H1 (cell line): Measurements from ENCODE around the gene TMEM169. TPM values are rescaled to one million over a fixed set of nuclear protein-coding genes. Genes with fewer than 3 reads are reported as not detected.

Experiments
- CTCF ChIA-PET: fragments of 300-600 bp; sonication (Branson Sonifier 250); formaldehyde crosslinking; loops from one replicate; lab custom pipeline; 2021; ENCODE audit not compliant: partially characterized antibody; lab: Charles Lee
- POLR2A ChIA-PET: fragments of 300-600 bp; sonication (Branson Sonifier 250); formaldehyde crosslinking; loops from one replicate; lab custom pipeline; 2021; ENCODE audit warnings: inconsistent platforms; ENCODE audit not compliant: partially characterized antibody; lab: Charles Lee
- DNase-seq, 2 experiments: peaks; one replicate each; pipeline versions ENCODE4 v3.0.0 to v3.0.0-alpha.2; 2010 to 2022; ENCODE audit warnings: low spot score in 2 of 2, low read depth in 1 of 2, mixed read lengths in 1 of 2
- FAIRE-seq: peaks from 2 replicates; lab custom pipeline; 2011; peaks lifted over from hg19 to GRCh38; lab: Jason Lieb, UNC
- H2AFZ ChIP-seq: 2 replicates; pipeline ENCODE4 v1.8.1; 2012; ENCODE audit warnings: low read length, inconsistent platforms
- H2AK5ac ChIP-seq: 2 replicates; pipeline ENCODE4 v1.6.1; 2013; ENCODE audit warnings: low read depth, low read length
- H2BK120ac ChIP-seq: replicated peaks from 2 replicates; pipeline ENCODE3; 2013; ENCODE audit warnings: low read depth, low read length, inconsistent platforms
- H2BK12ac ChIP-seq: 2 replicates; pipeline ENCODE4 v1.6.1; 2013; ENCODE audit warnings: low read depth, low read length
- H2BK15ac ChIP-seq: 2 replicates; pipeline ENCODE4 v1.6.1; 2013; ENCODE audit warnings: low read length
- H2BK20ac ChIP-seq: 2 replicates; pipeline ENCODE4 v1.6.1; 2013; ENCODE audit warnings: low read length
- H2BK5ac ChIP-seq: 2 replicates; pipeline ENCODE4 v1.6.1; 2013; ENCODE audit warnings: low read depth, low read length
- H3K14ac ChIP-seq: 2 replicates; pipeline ENCODE4 v1.6.1; 2013; ENCODE audit warnings: inconsistent platforms; ENCODE audit not compliant: insufficient read length
- H3K18ac ChIP-seq: 2 replicates; pipeline ENCODE4 v1.6.1; 2013; ENCODE audit warnings: low read length; ENCODE audit errors: extremely low read depth
- H3K23ac ChIP-seq: 2 replicates; pipeline ENCODE4 v1.6.1; 2013; ENCODE audit warnings: inconsistent platforms; ENCODE audit not compliant: insufficient read length
- H3K23me2 ChIP-seq: 2 replicates; pipeline ENCODE4 v1.6.1; 2013; ENCODE audit warnings: low read depth, low read length
- H3K27ac ChIP-seq: 2 replicates; pipeline ENCODE4 v1.6.1; 2011; ENCODE audit warnings: low read depth, low read length, inconsistent platforms
- H3K27me3 ChIP-seq, 4 experiments: replicated peaks in 1 of 4; 1 replicate in 1 of 4; 2 replicates in 3 of 4; pipeline versions ENCODE4 v1.6.1 to v1.8.1; 2011 to 2013; ENCODE audit warnings: low read length in 3 of 4, mild to moderate bottlenecking in 3 of 4, inconsistent platforms in 2 of 4, mixed read lengths in 2 of 4, moderate library complexity in 1 of 4; ENCODE audit not compliant: control insufficient read depth in 3 of 4, insufficient read depth in 3 of 4; ENCODE audit errors: extremely low read depth in 1 of 4
- H3K36me3 ChIP-seq, 4 experiments: 2 replicates each; pipeline versions ENCODE4 v1.6.1 to v1.8.1; 2011 to 2013; ENCODE audit warnings: mild to moderate bottlenecking in 4 of 4, low read length in 3 of 4, moderate library complexity in 2 of 4, control low read depth in 1 of 4, inconsistent platforms in 1 of 4; ENCODE audit not compliant: insufficient read depth in 4 of 4, control insufficient read depth in 2 of 4
- H3K4ac ChIP-seq: replicated peaks from 2 replicates; pipeline ENCODE3; 2013; ENCODE audit warnings: low read length, low read depth, mixed read lengths, inconsistent platforms; ENCODE audit not compliant: insufficient read length
- H3K4me1 ChIP-seq, 4 experiments: replicated peaks in 1 of 4; 1 replicate in 1 of 4; 2 replicates in 3 of 4; pipeline versions ENCODE4 v1.6.1 to v1.8.1; 2011 to 2013; ENCODE audit warnings: low read length in 3 of 4, inconsistent platforms in 2 of 4, mixed read lengths in 1 of 4; ENCODE audit not compliant: insufficient read depth in 4 of 4, control insufficient read depth in 3 of 4
- H3K4me2 ChIP-seq, 2 experiments: 2 replicates each; pipeline versions ENCODE4 v1.6.1 to v1.8.1; 2011 to 2013; ENCODE audit warnings: low read depth in 2 of 2, low read length in 2 of 2, control low read depth in 1 of 2, inconsistent platforms in 1 of 2, mild to moderate bottlenecking in 1 of 2; ENCODE audit not compliant: insufficient read depth in 1 of 2
- H3K4me3 ChIP-seq, 4 experiments: fragments of 200-600, 300-600 bp in 1 of 4; sonication (generic), shearing (Covaris generic), sonication (Bioruptor Twin) in 1 of 4; 2 replicates each; pipeline versions ENCODE4 v1.5.1 to v1.8.1; 2011 to 2016; ENCODE audit warnings: low read length in 4 of 4, low read depth in 3 of 4, control low read depth in 2 of 4, inconsistent platforms in 2 of 4, mild to moderate bottlenecking in 2 of 4, mixed read lengths in 1 of 4, moderate library complexity in 1 of 4; ENCODE audit not compliant: insufficient read depth in 2 of 4; ENCODE audit errors: extremely low read depth in 1 of 4
- H3K56ac ChIP-seq: replicated peaks from 2 replicates; pipeline ENCODE3; 2013; ENCODE audit warnings: low read depth, mild to moderate bottlenecking, mixed read lengths, low read length, inconsistent platforms; ENCODE audit not compliant: insufficient read length
- H3K79me1 ChIP-seq: 2 replicates; pipeline ENCODE4 v1.6.1; 2013; ENCODE audit warnings: low read depth, low read length, control low read depth
- H3K79me2 ChIP-seq, 2 experiments: 2 replicates each; pipeline versions ENCODE4 v1.6.1 to v1.8.1; 2012 to 2013; ENCODE audit warnings: low read length in 2 of 2, mild to moderate bottlenecking in 2 of 2, inconsistent platforms in 1 of 2; ENCODE audit not compliant: insufficient read depth in 2 of 2, control insufficient read depth in 1 of 2
- H3K9ac ChIP-seq, 4 experiments: replicated peaks in 1 of 4; 1 replicate in 1 of 4; 2 replicates in 3 of 4; pipeline versions ENCODE4 v1.6.1 to v1.8.1; 2011 to 2013; ENCODE audit warnings: low read depth in 3 of 4, low read length in 3 of 4, control low read depth in 2 of 4, mild to moderate bottlenecking in 2 of 4, moderate library complexity in 2 of 4, inconsistent platforms in 1 of 4; ENCODE audit errors: extremely low read depth in 1 of 4
- H3K9me3 ChIP-seq, 2 experiments: 2 replicates each; pipeline versions ENCODE4 v1.6.1 to v1.8.1; 2012 to 2013; ENCODE audit warnings: mild to moderate bottlenecking in 2 of 2, moderate library complexity in 2 of 2, control low read depth in 1 of 2, inconsistent platforms in 1 of 2, low read depth in 1 of 2, low read length in 1 of 2, mixed read lengths in 1 of 2; ENCODE audit not compliant: insufficient read depth in 2 of 2
- H4K20me1 ChIP-seq, 2 experiments: replicated peaks in 1 of 2; 2 replicates each; pipeline versions ENCODE3 to v1.8.1; 2011 to 2013; ENCODE audit warnings: inconsistent platforms in 2 of 2, low read length in 2 of 2, mild to moderate bottlenecking in 1 of 2; ENCODE audit not compliant: insufficient read depth in 2 of 2, control insufficient read depth in 1 of 2
- H4K5ac ChIP-seq: 2 replicates; pipeline ENCODE4 v1.6.1; 2013; ENCODE audit warnings: low read length, low read depth, mixed read lengths, inconsistent platforms; ENCODE audit not compliant: insufficient read length
- H4K8ac ChIP-seq: 2 replicates; pipeline ENCODE4 v1.8.0; 2013; ENCODE audit warnings: mild to moderate bottlenecking, moderate library complexity, low read length, inconsistent platforms; ENCODE audit not compliant: insufficient read depth; ENCODE audit errors: extremely low read depth
- H4K91ac ChIP-seq: replicated peaks from 2 replicates; pipeline ENCODE3; 2013; ENCODE audit warnings: low read length, mixed read lengths, inconsistent platforms; ENCODE audit not compliant: insufficient read length
- EZH2 ChIP-seq: fragments of 200-600 bp; sonication (generic); IDR thresholded peaks from 2 replicates; pipeline ENCODE4 v1.7.1; 2012; ENCODE audit warnings: low read depth, mild to moderate bottlenecking, moderate library complexity, low read length, inconsistent platforms; ENCODE audit not compliant: severe bottlenecking
- TEAD4 ChIP-seq: IDR thresholded peaks from 2 replicates; pipeline ENCODE4 v1.6.1; 2012; ENCODE audit warnings: low read depth, low read length, inconsistent platforms, mixed read lengths
- WGBS, 2 experiments: shearing (Covaris generic) in 1 of 2; methylation state at CpG; one replicate each; pipeline versions ENCODE4 v1.1.6 to v1.1.7; 2013 to 2015; ENCODE audit warnings: low lambda C conversion rate in 2 of 2, mixed read lengths in 2 of 2, inconsistent platforms in 1 of 2, low coverage in 1 of 2, missing lambda C conversion rate in 1 of 2; ENCODE audit not compliant: insufficient replicate concordance in 2 of 2, insufficient coverage in 1 of 2, insufficient read length in 1 of 2; ENCODE audit errors: extremely low coverage in 1 of 2, missing lambda C conversion rate in 1 of 2; 5-methylcytosine and 5-hydroxymethylcytosine counted together
- polyA plus RNA-seq, 7 experiments: library from polyadenylated mRNA; depleted of rRNA in 3 of 7; stranded (reverse) in 5 of 7; unstranded in 2 of 7; fragments of >200 nt in 5 of 7; fragments of 200-250 nt in 2 of 7; gene quantifications; 1 replicate in 5 of 7; 2 replicates in 1 of 7; 4 replicates in 1 of 7; pipeline versions ENCODE4 v1.2.1 to v1.2.3, GENCODE V29; 2011 to 2013; ENCODE audit warnings: missing spikeins in 2 of 7, mixed read lengths in 2 of 7
- total RNA-seq: library from RNA; stranded (reverse); fragmentation: NEBNext Ultra II Directional; extraction: Animal tissue kit (Norgen Biotek cat#: 25700); gene quantifications from 2 replicates; pipeline ENCODE4 v1.2.1, GENCODE V29; 2021
- TF ChIP-seq, protein P1 (sequence below), 3 experiments: IDR thresholded peaks; 1 replicate in 2 of 3; 2 replicates in 1 of 3; pipeline versions ENCODE4 v1.5.1 to v1.6.1; 2011; ENCODE audit warnings: low read length in 3 of 3, mild to moderate bottlenecking in 3 of 3, inconsistent platforms in 2 of 3, low read depth in 1 of 3, moderate library complexity in 1 of 3; ENCODE audit not compliant: insufficient read depth in 1 of 3; ENCODE audit errors: control extremely low read depth in 1 of 3

TMEM169 gene
- total and polyA plus RNA-seq, 2 of the 8 experiments (the other 6 are each of a cell fraction or from before 2014, with no cell fraction given): 0.41 to 2.4 TPM

DNA sequence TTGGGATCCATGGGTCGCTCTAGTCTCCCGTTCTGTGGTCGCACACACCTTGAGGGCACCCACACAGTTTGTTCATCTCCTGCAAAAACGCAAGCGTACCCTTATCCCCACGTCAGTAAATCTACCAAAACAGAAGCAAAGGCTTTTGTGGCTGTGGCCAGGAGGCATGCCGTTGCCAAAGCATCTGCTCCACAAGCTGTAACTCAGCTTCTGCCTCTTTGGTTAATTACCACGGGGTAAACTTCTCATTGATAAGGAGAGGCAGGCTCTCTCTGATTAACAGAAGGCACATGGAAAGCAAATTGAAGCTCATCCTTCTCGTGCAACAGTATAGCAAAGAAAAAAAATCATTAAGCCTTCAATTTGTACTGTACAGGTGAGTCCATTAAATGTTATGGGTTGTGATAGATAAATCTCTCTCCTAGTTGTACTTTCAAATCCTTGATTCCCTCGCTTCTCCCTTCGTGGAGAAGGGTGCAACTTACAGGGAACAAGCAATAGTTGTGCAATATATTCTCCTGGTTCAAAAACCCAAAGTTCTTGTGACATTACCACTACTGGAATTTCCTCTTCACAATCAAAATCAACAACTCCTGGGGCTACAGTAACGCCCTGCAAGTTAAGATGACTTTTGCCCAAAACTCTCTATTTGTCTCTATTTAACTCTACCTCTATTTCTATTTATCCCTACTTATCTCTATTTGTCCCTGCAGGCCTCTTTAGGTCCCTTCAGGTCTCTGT is 10.4 kb upstream of the TMEM169 start:
- WGBS, 2 experiments: 89% methylated on average over 12 of the region's 12 CpGs; no CpG with 5 or more reads in 1 of the 2 experiments
- no peak overlapping the region for H2BK20ac ChIP-seq
- FAIRE-seq (no peak), DNase-seq (no peak)
- no peak overlapping the region for H4K91ac ChIP-seq
- no peak overlapping the region for H2BK120ac ChIP-seq
- no peak overlapping the region for H4K8ac ChIP-seq
- no peak overlapping the region; a peak in 1 of 7 replicates for H3K9ac ChIP-seq
- no peak overlapping the region for H4K5ac ChIP-seq
- H3K4ac ChIP-seq: no peak overlapping the region
- no peak overlapping the region for H2BK15ac ChIP-seq
- H3K36me3 ChIP-seq: peaks cover 0 to 12% (median 0%) of the 10 kb centered on the region in 4 experiments; a peak in 1 of 8 replicates
- no peak overlapping the region for H3K14ac ChIP-seq
- no peak overlapping the region for H3K18ac ChIP-seq
- H3K79me1 ChIP-seq: peaks cover 2% of the 10 kb centered on the region; the same call in 1 of the 2 replicates
- no peaks in the 10 kb centered on the region for H3K79me2 ChIP-seq
- no peak overlapping the region for H2AFZ ChIP-seq
- no peak overlapping the region for H3K4me2 ChIP-seq
- no peaks in the 10 kb centered on the region for H3K23me2 ChIP-seq
- no peaks in the 10 kb centered on the region for H3K9me3 ChIP-seq
- no peaks in the 10 kb centered on the region for H3K27me3 ChIP-seq
- no peaks in the 10 kb centered on the region for H4K20me1 ChIP-seq
- no peak overlapping the region for H3K56ac ChIP-seq
- no peak overlapping the region for H2BK12ac ChIP-seq
- no peak overlapping the region for H2BK5ac ChIP-seq
- H2AK5ac ChIP-seq: no peak overlapping the region
- ChIA-PET POLR2A (interaction anchor here (0.8 to 1.7 kb wide), 4 partner anchors 10 to 397 kb away, joined by 3 to 5 read pairs (median 4); partner anchors contain the start of genes PECR and TMEM169), CTCF (interaction anchor here (0.8 to 3.0 kb wide), 3 partner anchors 13 to 37 kb away, joined by 3 to 18 read pairs (median 5); no protein-coding TSS in a partner anchor)
- H3K23ac ChIP-seq: no peak overlapping the region
- peaks cover 0 to 3% (median under 1%) of the 10 kb centered on the region in 4 experiments; a peak in 1 of 7 replicates for H3K4me1 ChIP-seq
- H3K4me3 ChIP-seq: no peak overlapping the region
- no peak overlapping the region for H3K27ac ChIP-seq
- TF ChIP-seq TEAD4 (no peak), EZH2 (no peak)
- TF ChIP-seq, protein P1, sequence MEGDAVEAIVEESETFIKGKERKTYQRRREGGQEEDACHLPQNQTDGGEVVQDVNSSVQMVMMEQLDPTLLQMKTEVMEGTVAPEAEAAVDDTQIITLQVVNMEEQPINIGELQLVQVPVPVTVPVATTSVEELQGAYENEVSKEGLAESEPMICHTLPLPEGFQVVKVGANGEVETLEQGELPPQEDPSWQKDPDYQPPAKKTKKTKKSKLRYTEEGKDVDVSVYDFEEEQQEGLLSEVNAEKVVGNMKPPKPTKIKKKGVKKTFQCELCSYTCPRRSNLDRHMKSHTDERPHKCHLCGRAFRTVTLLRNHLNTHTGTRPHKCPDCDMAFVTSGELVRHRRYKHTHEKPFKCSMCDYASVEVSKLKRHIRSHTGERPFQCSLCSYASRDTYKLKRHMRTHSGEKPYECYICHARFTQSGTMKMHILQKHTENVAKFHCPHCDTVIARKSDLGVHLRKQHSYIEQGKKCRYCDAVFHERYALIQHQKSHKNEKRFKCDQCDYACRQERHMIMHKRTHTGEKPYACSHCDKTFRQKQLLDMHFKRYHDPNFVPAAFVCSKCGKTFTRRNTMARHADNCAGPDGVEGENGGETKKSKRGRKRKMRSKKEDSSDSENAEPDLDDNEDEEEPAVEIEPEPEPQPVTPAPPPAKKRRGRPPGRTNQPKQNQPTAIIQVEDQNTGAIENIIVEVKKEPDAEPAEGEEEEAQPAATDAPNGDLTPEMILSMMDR (IDR thresholded peaks at IDR 0.05; ENCODE audit: control extremely low read depth in 1 of 3, insufficient read depth in 1 of 3, low read depth in 1 of 3, low read length in 3 of 3): no peak
